MCF 10A (cell line): ENCODE measurements around the gene DOCK8. TPM values are rescaled to one million over a fixed set of nuclear protein-coding genes. Genes with fewer than 3 reads are reported as not detected.

Experiments used
- BruUV-seq: library from RNA; stranded (reverse); fragments of 400-500 nt; replicated peaks from 2 replicates; lab custom pipeline; 2021; lab: Mats Ljungman, UMichigan
- CTCF ChIA-PET: fragments of 300-600 bp; sonication (Branson Sonifier 250); formaldehyde crosslinking; extraction: SDS; loops from one replicate; lab custom pipeline; 2021; ENCODE audit warnings: antibody characterized with exemption, inconsistent platforms; lab: Yijun Ruan, JAX
- POLR2A ChIA-PET: fragments of 300-600, 350-650 bp; sonication (Branson Sonifier 250); formaldehyde crosslinking; extraction: SDS; loops from one replicate; lab custom pipeline; 2020; ENCODE audit warnings: antibody characterized with exemption, inconsistent platforms; lab: Yijun Ruan, JAX
- DNase-seq: peaks from one replicate; pipeline ENCODE4 v3.0.0-alpha.2; 2018; ENCODE audit not compliant: unreplicated experiment
- H3K27ac Mint-ChIP-seq: one replicate; pipeline ENCODE4 v1.8.0; 2022; ENCODE audit warnings: mild to moderate bottlenecking, low read depth, mixed read lengths; ENCODE audit not compliant: unreplicated experiment
- H3K27me3 Mint-ChIP-seq: one replicate; pipeline ENCODE4 v1.8.0; 2022; ENCODE audit warnings: mixed read lengths; ENCODE audit not compliant: insufficient read depth, unreplicated experiment
- H3K36me3 Mint-ChIP-seq: one replicate; pipeline ENCODE4 v1.8.0; 2022; ENCODE audit warnings: mild to moderate bottlenecking, moderate library complexity, mixed read lengths; ENCODE audit not compliant: insufficient read depth, unreplicated experiment
- H3K4me1 Mint-ChIP-seq: one replicate; pipeline ENCODE4 v1.8.0; 2022; ENCODE audit warnings: mixed read lengths; ENCODE audit not compliant: insufficient read depth, unreplicated experiment
- H3K4me3 Mint-ChIP-seq: one replicate; pipeline ENCODE4 v1.8.0; 2022; ENCODE audit warnings: mild to moderate bottlenecking, moderate library complexity, mixed read lengths; ENCODE audit not compliant: unreplicated experiment
- H3K9me3 Mint-ChIP-seq: one replicate; pipeline ENCODE4 v1.8.0; 2022; ENCODE audit warnings: mixed read lengths; ENCODE audit not compliant: unreplicated experiment
- intact Hi-C: fragments of 100-400 bp; cut with micrococcal nuclease; formaldehyde crosslinking; loops from 2 replicates; pipeline ENCODE4 v1.14.1; 2022
- total RNA-seq: library from RNA; stranded (reverse); gene quantifications from 2 replicates; pipeline ENCODE4 v1.2.3, GENCODE V29; 2022
- TF ChIP-seq, protein P1 (sequence below): fragments of 200-600 bp; IDR thresholded peaks from one replicate; pipeline ENCODE4 v1.8.0; 2022; ENCODE audit warnings: antibody characterized with exemption, mild to moderate bottlenecking; ENCODE audit not compliant: unreplicated experiment

The DOCK8 gene
- total RNA-seq, 1 experiment from 2014 or later, result 5.2 TPM

DNA sequence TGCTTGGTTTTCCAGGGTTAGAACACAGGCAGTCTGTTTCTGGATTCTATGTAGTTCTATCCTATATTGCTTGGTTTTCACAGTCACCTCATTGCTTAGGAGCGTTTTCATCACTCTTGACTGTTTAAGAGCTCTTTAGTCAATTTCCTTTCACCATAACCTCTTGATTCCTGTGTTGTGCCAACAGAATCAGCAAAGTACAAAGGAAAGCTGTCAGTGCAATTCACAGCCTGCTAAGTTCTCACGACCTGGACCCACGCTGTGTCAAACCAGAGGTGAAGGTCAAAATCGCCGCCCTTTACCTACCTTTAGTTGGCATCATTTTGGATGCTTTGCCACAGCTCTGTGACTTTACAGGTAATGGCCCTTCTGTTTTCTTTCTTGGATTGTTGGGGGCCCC is 199.9 kb downstream of the DOCK8 start:
- ChIA-PET CTCF (interaction anchor here (1.1 kb wide), 1 partner anchor 30 kb away, joined by 3 read pairs; no protein-coding TSS in a partner anchor), POLR2A (interaction anchor here (1.2 to 1.5 kb wide), 2 partner anchors 24 to 32 kb away, joined by 3 read pairs; no protein-coding TSS in a partner anchor)
- BruUV-seq, result no TSS peak
- no peak overlapping the region for H3K27ac Mint-ChIP-seq
- intact Hi-C loops, result no loop called here
- H3K4me3 Mint-ChIP-seq, result no peak overlapping the region
- H3K9me3 Mint-ChIP-seq, result no peaks in the 10 kb centered on the region
- no peak for DNase-seq
- no peaks in the 10 kb centered on the region for H3K27me3 Mint-ChIP-seq
- TF ChIP-seq, protein P1, sequence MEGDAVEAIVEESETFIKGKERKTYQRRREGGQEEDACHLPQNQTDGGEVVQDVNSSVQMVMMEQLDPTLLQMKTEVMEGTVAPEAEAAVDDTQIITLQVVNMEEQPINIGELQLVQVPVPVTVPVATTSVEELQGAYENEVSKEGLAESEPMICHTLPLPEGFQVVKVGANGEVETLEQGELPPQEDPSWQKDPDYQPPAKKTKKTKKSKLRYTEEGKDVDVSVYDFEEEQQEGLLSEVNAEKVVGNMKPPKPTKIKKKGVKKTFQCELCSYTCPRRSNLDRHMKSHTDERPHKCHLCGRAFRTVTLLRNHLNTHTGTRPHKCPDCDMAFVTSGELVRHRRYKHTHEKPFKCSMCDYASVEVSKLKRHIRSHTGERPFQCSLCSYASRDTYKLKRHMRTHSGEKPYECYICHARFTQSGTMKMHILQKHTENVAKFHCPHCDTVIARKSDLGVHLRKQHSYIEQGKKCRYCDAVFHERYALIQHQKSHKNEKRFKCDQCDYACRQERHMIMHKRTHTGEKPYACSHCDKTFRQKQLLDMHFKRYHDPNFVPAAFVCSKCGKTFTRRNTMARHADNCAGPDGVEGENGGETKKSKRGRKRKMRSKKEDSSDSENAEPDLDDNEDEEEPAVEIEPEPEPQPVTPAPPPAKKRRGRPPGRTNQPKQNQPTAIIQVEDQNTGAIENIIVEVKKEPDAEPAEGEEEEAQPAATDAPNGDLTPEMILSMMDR, result no peak
- peaks cover 7% of the 10 kb centered on the region for H3K4me1 Mint-ChIP-seq
- no peaks in the 10 kb centered on the region for H3K36me3 Mint-ChIP-seq

DNA sequence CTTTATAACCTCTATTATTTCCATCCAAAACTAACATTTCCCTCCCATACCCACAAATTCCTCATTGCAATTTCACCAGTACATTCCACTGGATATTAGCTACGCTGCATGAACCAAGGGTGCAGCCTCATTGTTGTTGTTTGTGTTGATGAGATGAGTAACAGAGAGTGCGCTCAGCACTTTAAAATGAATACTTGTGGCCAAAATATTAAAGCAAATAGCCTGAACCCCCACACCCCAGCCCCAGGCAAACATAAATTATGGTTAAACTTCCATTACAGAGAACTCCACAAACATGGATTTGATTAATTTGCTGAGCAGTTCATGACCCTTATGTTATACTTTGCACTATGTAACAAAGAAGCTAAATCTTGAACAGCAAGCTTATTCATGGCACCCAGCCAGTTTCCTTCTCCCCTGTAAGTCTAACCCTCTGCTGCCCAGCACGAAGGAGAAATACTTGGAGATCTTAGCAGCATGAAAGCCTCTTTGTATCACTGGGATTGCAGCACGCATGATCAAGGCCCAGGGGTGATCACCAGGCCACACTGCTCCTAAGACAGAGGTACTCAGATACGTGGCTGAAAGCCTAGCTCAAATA is 205.0 kb downstream of the DOCK8 start:
- ChIA-PET CTCF (interaction anchor here (0.8 to 2.1 kb wide), 7 partner anchors 11 to 41 kb away, joined by 3 to 12 read pairs (median 4); no protein-coding TSS in a partner anchor), POLR2A (interaction anchor here (0.6 to 3.5 kb wide), 21 partner anchors 8 to 274 kb away, joined by 3 to 54 read pairs (median 4); partner anchors contain the start of gene KANK1)
- Mint-ChIP-seq H3K36me3 (no peaks in the 10 kb centered on the region), H3K4me3 (peak overlapping the region; percentile 2), H3K27me3 (no peaks in the 10 kb centered on the region), H3K27ac (peak overlapping the region; percentile 86), H3K4me1 (peaks cover 19% of the 10 kb centered on the region), H3K9me3 (no peaks in the 10 kb centered on the region)
- no TSS peak for BruUV-seq
- TF ChIP-seq, protein P1, result no peak
- DNase-seq, result peak; percentile 46
- intact Hi-C loops, result loop anchor here (2.0 kb wide), 1 partner anchor 27 kb away; no protein-coding TSS in a partner anchor

DNA sequence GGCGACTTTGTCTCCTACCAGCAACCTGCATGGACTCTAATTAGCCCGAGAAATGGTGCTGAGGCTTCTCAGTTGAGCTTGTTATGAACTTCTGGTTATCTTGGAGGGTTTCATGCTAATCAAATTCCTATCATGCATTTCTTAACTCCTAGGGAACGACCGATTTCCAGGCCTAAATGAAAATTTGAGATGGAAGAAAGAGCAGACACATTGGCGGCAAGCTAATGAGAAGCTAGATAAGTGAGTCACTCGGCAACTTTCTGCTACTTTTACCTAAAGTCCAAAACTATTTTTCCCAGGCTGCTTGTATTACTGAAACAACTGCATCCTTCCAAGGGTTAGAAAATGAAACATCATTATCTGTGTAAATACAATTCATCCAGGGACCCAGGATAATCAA is 207.2 kb downstream of the DOCK8 start:
- DNase-seq, result no peak
- intact Hi-C loops, result no loop called here
- Mint-ChIP-seq H3K27me3 (no peaks in the 10 kb centered on the region), H3K9me3 (no peaks in the 10 kb centered on the region), H3K36me3 (no peaks in the 10 kb centered on the region), H3K4me1 (peaks cover 19% of the 10 kb centered on the region), H3K27ac (no peak overlapping the region), H3K4me3 (no peak overlapping the region)
- TF ChIP-seq, protein P1, result no peak
- ChIA-PET POLR2A (interaction anchor here (0.9 to 1.7 kb wide), 3 partner anchors 15 to 40 kb away, joined by 3 to 9 read pairs (median 4); no protein-coding TSS in a partner anchor), CTCF (interaction anchor here (0.6 kb wide), 1 partner anchor 345 kb away, joined by 3 read pairs; no protein-coding TSS in a partner anchor)
- BruUV-seq, result no TSS peak

DNA sequence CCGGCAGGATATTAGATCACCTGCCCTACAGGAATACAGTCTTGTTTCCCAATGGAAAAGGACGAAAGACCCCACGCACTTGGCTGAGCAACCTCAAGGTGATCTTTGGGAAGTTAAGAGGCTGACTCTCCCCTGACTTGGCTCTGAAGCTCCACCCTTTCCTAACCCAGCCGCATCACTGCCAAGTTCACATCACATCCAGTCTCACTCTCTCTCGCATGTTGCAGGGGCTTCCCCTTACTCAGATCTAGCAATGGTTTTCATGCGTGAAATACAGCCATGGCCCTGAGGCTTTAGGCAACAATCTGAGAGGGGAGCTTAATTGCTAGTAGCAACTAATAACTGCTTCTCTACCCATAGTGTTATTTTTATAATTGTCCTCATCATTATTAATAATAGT is 211.6 kb downstream of the DOCK8 start:
- Mint-ChIP-seq H3K27ac (no peak overlapping the region), H3K4me1 (no peaks in the 10 kb centered on the region), H3K36me3 (no peaks in the 10 kb centered on the region), H3K9me3 (no peaks in the 10 kb centered on the region), H3K27me3 (no peaks in the 10 kb centered on the region), H3K4me3 (no peak overlapping the region)
- BruUV-seq, result no TSS peak
- intact Hi-C loops, result no loop called here
- ChIA-PET POLR2A (interaction anchor here (0.8 to 4.2 kb wide), 2 partner anchors 11 to 165 kb away, joined by 3 to 24 read pairs; no protein-coding TSS in a partner anchor), CTCF (no interaction called here)
- TF ChIP-seq, protein P1, result no peak
- DNase-seq, result no peak
